Measurements from ENCODE around the gene SLC35A2.

- TF ChIP-seq POLR2AphosphoS5 (IDR thresholded peaks at IDR 0.05) (no peak), CTCF (IDR thresholded peaks at IDR 0.05 in 8 of 11, conservative IDR thresholded peaks at IDR 0.05 in 3 of 11) (no peak)
Measured at GRCh38 chrX:48936429-48937053, 25.1 kb upstream of the SLC35A2 start.

All from spleen (tissue), 7 donors.